Left renal pelvis (tissue), 4 donors: ENCODE results near the gene HM13. TPM values are rescaled to one million over a fixed set of nuclear protein-coding genes. Genes with fewer than 3 reads are reported as not detected.
"Not testable (repeated sequence)": the region's sequence is repeated elsewhere in the genome, so short reads cannot be mapped to it uniquely, and the experiment has no call there.

Experiments used
- DNase-seq, 4 donors: peaks; one replicate each; pipeline ENCODE4 v3.0.0-alpha.2; 2013; ENCODE audit warnings: low read depth in 4 of 4, low spot score in 3 of 4
- polyA plus RNA-seq, 4 donors: library from polyadenylated mRNA; unstranded; fragments of 120-200 nt; gene quantifications; one replicate each; pipeline ENCODE4 v1.2.1, GENCODE V29; 2013; ENCODE audit not compliant: insufficient read length in 4 of 4

The HM13 gene
- polyA plus RNA-seq, 4 donors = 112 to 154 (median 134) TPM

- DNase-seq = no peak
Measured at GRCh38 chr20:31542201-31542842, 28.1 kb downstream of the HM13 start.

GRCh38 chr20:31542963-31543362, 28.7 kb downstream of the HM13 start:
- no peak for DNase-seq

GRCh38 chr20:31543966-31544598, 29.8 kb downstream of the HM13 start:
- DNase-seq = no peak

- DNase-seq = no peak
Measured at GRCh38 chr20:31544600-31544999, 30.4 kb downstream of the HM13 start.

- not testable (repeated sequence) for DNase-seq
Measured at GRCh38 chr20:31545621-31546040, 31.4 kb downstream of the HM13 start.

GRCh38 chr20:31547017-31547675, 32.9 kb downstream of the HM13 start:
- peak; percentile 73 to 77 (median 74) for DNase-seq

GRCh38 chr20:31547720-31548298, 33.6 kb downstream of the HM13 start:
- DNase-seq = no peak

- DNase-seq = no peak
Measured at GRCh38 chr20:31548820-31549512, 34.7 kb downstream of the HM13 start.

- no peak for DNase-seq
Measured at GRCh38 chr20:31549513-31549880, 35.3 kb downstream of the HM13 start.

GRCh38 chr20:31550099-31550498, 35.9 kb downstream of the HM13 start:
- no peak for DNase-seq

GRCh38 chr20:31551163-31552081, 37.2 kb downstream of the HM13 start:
- DNase-seq = no peak

- DNase-seq = no peak
Measured at GRCh38 chr20:31555203-31555775, 41.0 kb downstream of the HM13 start.

- DNase-seq = no peak
Measured at GRCh38 chr20:31559704-31560093, 45.5 kb downstream of the HM13 start.

- DNase-seq = no peak
Measured at GRCh38 chr20:31560094-31560745, 46.0 kb downstream of the HM13 start.

- DNase-seq = no peak
Measured at GRCh38 chr20:31560746-31561598, 46.7 kb downstream of the HM13 start.

- no peak for DNase-seq
Measured at GRCh38 chr20:31562241-31562640, 48.0 kb downstream of the HM13 start.

- no peak for DNase-seq
Measured at GRCh38 chr20:31564284-31564683, 50.0 kb downstream of the HM13 start.

GRCh38 chr20:31565699-31566318, 51.6 kb downstream of the HM13 start:
- DNase-seq = no peak
